GM19193 (cell line): Measurements from ENCODE around the gene ZNF175.
"Not testable (repeated sequence)": the region's sequence is repeated elsewhere in the genome, so short reads cannot be mapped to it uniquely, and the experiment has no call there.

ENCODE experiments used
- POLR2A ChIP-seq: IDR thresholded peaks from 4 replicates; pipeline ENCODE4 v1.6.1; 2011; ENCODE audit not compliant: insufficient read depth, insufficient read length; ENCODE audit errors: extremely low read depth

Gene ZNF175

GRCh38 chr19:51628153-51628939 lies 57.3 kb downstream of the ZNF175 start:
- no peak for TF ChIP-seq POLR2A

GRCh38 chr19:51630315-51630714 lies 59.2 kb downstream of the ZNF175 start, which contains the start of gene SIGLEC5:
Gene SIGLEC5 (minus strand): TSS chr19:51630401. CDS start chr19:51630335, 66 bp downstream.
- TF ChIP-seq POLR2A = not testable (repeated sequence)

- no peak for TF ChIP-seq POLR2A
Observed at GRCh38 chr19:51632126-51632525, 61.0 kb downstream of the ZNF175 start.

GRCh38 chr19:51637362-51637978 lies 66.4 kb downstream of the ZNF175 start:
- TF ChIP-seq POLR2A = no peak

GRCh38 chr19:51639916-51640315 lies 68.8 kb downstream of the ZNF175 start:
- TF ChIP-seq POLR2A = no peak

- TF ChIP-seq POLR2A = no peak
Observed at GRCh38 chr19:51640386-51640785, 69.3 kb downstream of the ZNF175 start.

- no peak for TF ChIP-seq POLR2A
Observed at GRCh38 chr19:51641648-51642047, 70.6 kb downstream of the ZNF175 start.
